NCI-H460 (cell line): ENCODE measurements around the gene EIF4B. TPM values are rescaled to one million over a fixed set of nuclear protein-coding genes. Genes with fewer than 3 reads are reported as not detected.

ENCODE experiments used
- small RNA-seq, 2 experiments: library from RNA; depleted of rRNA; stranded (forward); fragments of <200 nt; gene quantifications; one replicate each; pipeline ENCODE3, GENCODE V24; 2014
- total RNA-seq: library from RNA; depleted of rRNA; stranded (reverse); fragments of >200 nt; shearing (Covaris generic); gene quantifications from 2 replicates; pipeline ENCODE4 v1.2.3, GENCODE V29; 2014; rRNA removed

EIF4B gene
- total RNA-seq, 1 experiment from 2014 or later: 879 TPM

Small RNA genes lying within 50 kb of the gene (small RNA-seq; reads per million reads assigned to genes)
- 0 reads per million in 2 experiments for gene MIR6757

Other genes with a start within 250 kb of the EIF4B start
- gene KRT76, start 229.1 kb upstream of the EIF4B start, total RNA-seq: not detected in 2 replicates
- not detected in 2 replicates for gene KRT3, start 210.3 kb upstream of the EIF4B start, total RNA-seq
- gene KRT4, start 192.3 kb upstream of the EIF4B start, total RNA-seq: not detected in 2 replicates
- gene KRT79, start 172.1 kb upstream of the EIF4B start, total RNA-seq: not detected in 2 replicates
- gene KRT78, start 157.5 kb upstream of the EIF4B start, total RNA-seq: not detected in 2 replicates
- gene KRT8, start 101.4 kb upstream of the EIF4B start, total RNA-seq: 441 and 447 TPM in 2 replicates
- gene KRT18, start 57.3 kb upstream of the EIF4B start, total RNA-seq: 692 and 718 TPM in 2 replicates
- 12.1 and 16.9 TPM in 2 replicates for gene TNS2, start 43.6 kb downstream of the EIF4B start, total RNA-seq
- 24.4 and 28.5 TPM in 2 replicates for gene SPRYD3, start 72.9 kb downstream of the EIF4B start, total RNA-seq
- 53.1 and 54.9 TPM in 2 replicates for gene IGFBP6, start 91.2 kb downstream of the EIF4B start, total RNA-seq
- not detected in 2 replicates for gene SOAT2, start 97.0 kb downstream of the EIF4B start, total RNA-seq
- 12.3 and 14.9 TPM in 2 replicates for gene ZNF740, start 174.3 kb downstream of the EIF4B start, total RNA-seq
- gene CSAD, start 174.5 kb downstream of the EIF4B start, total RNA-seq: 5.6 and 12.6 TPM in 2 replicates
- gene ITGB7, start 200.8 kb downstream of the EIF4B start, total RNA-seq: not detected in 2 replicates
- 8.5 and 12.0 TPM in 2 replicates for gene RARG, start 225.8 kb downstream of the EIF4B start, total RNA-seq